Mesothelial cell of epicardium (in vitro differentiated cells): Measurements from ENCODE around the gene DENND1A. TPM values are rescaled to one million over a fixed set of nuclear protein-coding genes. Genes with fewer than 3 reads are reported as not detected.

Experiments used
- DNase-seq, 2 experiments: peaks; one replicate each; pipeline ENCODE4 v3.0.0; 2021; ENCODE audit warnings: low spot score in 2 of 2; ENCODE audit not compliant: unreplicated experiment in 2 of 2
- H3K27ac Mint-ChIP-seq: 2 replicates; pipeline ENCODE4 v1.8.0; 2021; ENCODE audit warnings: mixed read lengths
- H3K27me3 Mint-ChIP-seq: 2 replicates; pipeline ENCODE4 v1.8.0; 2021; ENCODE audit warnings: low read depth, mixed read lengths
- H3K36me3 Mint-ChIP-seq: 2 replicates; pipeline ENCODE4 v1.8.0; 2021; ENCODE audit warnings: mixed read lengths
- H3K4me1 Mint-ChIP-seq: 2 replicates; pipeline ENCODE4 v1.8.0; 2021; ENCODE audit warnings: mixed read lengths
- H3K4me3 Mint-ChIP-seq: 2 replicates; pipeline ENCODE4 v1.8.0; 2021; ENCODE audit warnings: mild to moderate bottlenecking, moderate library complexity, mixed read lengths
- H3K9me3 Mint-ChIP-seq: 2 replicates; pipeline ENCODE4 v1.8.0; 2021; ENCODE audit warnings: mixed read lengths
- total RNA-seq: library from RNA; stranded (reverse); gene quantifications from 3 replicates; pipeline ENCODE4 v1.2.1, GENCODE V29; 2021
- TF ChIP-seq, protein P1 (sequence below): fragments of 200-600 bp; sonication (generic); IDR thresholded peaks from one replicate; pipeline ENCODE4 v1.5.0; 2021; ENCODE audit warnings: antibody characterized with exemption; ENCODE audit not compliant: unreplicated experiment

DENND1A gene
- total RNA-seq, 1 donor from 2014 or later: 23.4 TPM

DNA sequence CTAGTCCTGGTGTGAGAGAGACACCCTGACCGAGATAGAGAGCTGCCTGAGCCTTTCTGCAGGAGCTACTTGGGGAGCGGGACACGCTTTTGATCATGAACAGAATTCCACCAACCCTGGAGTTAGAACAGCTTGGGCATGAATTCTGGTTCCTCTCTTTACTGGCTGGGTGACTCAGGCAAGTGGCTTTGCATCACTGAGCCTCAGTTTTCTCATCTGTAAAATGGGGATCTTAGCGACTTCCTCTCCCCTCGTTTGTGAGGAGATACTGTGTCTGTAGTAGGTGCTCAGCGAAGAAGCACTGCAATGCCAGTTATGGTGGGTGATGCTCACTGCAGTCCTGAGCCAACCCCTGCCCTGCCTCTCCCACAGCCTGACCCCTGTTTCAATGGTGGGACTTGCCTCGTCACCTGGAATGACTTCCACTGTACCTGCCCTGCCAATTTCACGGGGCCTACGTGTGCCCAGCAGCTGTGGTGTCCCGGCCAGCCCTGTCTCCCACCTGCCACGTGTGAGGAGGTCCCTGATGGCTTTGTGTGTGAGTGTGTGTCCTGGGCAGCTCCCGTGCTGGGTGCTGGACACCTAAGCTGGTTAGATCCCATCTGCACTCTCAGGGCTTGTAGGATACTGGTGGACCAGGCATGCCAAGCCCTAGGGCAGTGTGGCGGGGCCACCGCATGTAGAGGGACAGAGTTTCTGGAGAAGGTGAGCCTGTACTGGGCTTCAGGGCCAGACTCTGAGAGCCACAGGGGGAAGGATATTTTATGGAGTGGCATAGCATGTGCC lies 557.9 kb downstream of the DENND1A start:
- Mint-ChIP-seq H3K27me3 (peaks cover 3% of the 10 kb centered on the region), H3K27ac (no peak overlapping the region), H3K4me3 (no peak overlapping the region), H3K36me3 (peaks cover 7% of the 10 kb centered on the region), H3K4me1 (peaks cover 54% of the 10 kb centered on the region), H3K9me3 (no peaks in the 10 kb centered on the region)
- no peak for DNase-seq
- TF ChIP-seq, protein P1, sequence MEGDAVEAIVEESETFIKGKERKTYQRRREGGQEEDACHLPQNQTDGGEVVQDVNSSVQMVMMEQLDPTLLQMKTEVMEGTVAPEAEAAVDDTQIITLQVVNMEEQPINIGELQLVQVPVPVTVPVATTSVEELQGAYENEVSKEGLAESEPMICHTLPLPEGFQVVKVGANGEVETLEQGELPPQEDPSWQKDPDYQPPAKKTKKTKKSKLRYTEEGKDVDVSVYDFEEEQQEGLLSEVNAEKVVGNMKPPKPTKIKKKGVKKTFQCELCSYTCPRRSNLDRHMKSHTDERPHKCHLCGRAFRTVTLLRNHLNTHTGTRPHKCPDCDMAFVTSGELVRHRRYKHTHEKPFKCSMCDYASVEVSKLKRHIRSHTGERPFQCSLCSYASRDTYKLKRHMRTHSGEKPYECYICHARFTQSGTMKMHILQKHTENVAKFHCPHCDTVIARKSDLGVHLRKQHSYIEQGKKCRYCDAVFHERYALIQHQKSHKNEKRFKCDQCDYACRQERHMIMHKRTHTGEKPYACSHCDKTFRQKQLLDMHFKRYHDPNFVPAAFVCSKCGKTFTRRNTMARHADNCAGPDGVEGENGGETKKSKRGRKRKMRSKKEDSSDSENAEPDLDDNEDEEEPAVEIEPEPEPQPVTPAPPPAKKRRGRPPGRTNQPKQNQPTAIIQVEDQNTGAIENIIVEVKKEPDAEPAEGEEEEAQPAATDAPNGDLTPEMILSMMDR: no peak

DNA sequence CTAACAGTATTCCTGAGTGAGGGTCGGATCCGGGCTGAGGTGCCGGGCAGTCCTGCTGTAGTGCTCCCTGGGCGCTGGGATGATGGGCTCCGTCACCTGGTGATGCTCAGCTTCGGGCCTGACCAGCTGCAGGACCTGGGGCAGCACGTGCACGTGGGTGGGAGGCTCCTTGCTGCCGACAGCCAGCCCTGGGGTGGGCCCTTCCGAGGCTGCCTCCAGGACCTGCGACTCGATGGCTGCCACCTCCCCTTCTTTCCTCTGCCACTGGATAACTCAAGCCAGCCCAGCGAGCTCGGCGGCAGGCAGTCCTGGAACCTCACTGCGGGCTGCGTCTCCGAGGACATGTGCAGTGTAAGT lies 558.7 kb downstream of the DENND1A start:
- no peaks in the 10 kb centered on the region for H3K9me3 Mint-ChIP-seq
- no peak overlapping the region for H3K4me3 Mint-ChIP-seq
- peaks cover 7% of the 10 kb centered on the region for H3K36me3 Mint-ChIP-seq
- H3K27ac Mint-ChIP-seq: no peak overlapping the region
- peaks cover 3% of the 10 kb centered on the region for H3K27me3 Mint-ChIP-seq
- DNase-seq: no peak
- peaks cover 46% of the 10 kb centered on the region for H3K4me1 Mint-ChIP-seq
- TF ChIP-seq, protein P1: no peak

DNA sequence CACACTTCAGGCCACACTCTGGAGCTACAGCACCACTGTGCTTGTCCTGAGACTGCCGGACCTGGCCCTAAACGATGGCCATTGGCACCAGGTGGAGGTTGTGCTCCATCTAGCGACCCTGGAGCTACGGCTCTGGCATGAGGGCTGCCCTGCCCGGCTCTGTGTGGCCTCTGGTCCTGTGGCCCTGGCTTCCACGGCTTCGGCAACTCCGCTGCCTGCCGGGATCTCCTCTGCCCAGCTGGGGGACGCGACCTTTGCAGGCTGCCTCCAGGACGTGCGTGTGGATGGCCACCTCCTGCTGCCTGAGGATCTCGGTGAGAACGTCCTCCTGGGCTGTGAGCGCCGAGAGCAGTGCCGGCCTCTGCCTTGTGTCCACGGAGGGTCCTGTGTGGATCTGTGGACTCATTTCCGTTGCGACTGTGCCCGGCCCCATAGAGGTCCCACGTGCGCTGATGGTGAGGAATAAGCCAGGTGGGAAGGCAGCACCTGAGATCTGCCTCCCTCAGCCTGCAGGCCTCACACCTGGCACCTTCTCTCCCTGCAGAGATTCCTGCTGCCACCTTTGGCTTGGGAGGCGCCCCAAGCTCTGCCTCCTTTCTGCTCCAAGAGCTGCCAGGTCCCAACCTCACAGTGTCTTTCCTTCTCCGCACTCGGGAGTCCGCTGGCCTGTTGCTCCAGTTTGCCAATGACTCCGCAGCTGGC lies 559.2 kb downstream of the DENND1A start:
- H3K4me1 Mint-ChIP-seq: peaks cover 41% of the 10 kb centered on the region
- no peak overlapping the region for H3K27ac Mint-ChIP-seq
- H3K36me3 Mint-ChIP-seq: peaks cover 7% of the 10 kb centered on the region
- peaks cover 3% of the 10 kb centered on the region for H3K27me3 Mint-ChIP-seq
- no peak overlapping the region for H3K4me3 Mint-ChIP-seq
- H3K9me3 Mint-ChIP-seq: no peaks in the 10 kb centered on the region
- DNase-seq: no peak
- TF ChIP-seq, protein P1: no peak

DNA sequence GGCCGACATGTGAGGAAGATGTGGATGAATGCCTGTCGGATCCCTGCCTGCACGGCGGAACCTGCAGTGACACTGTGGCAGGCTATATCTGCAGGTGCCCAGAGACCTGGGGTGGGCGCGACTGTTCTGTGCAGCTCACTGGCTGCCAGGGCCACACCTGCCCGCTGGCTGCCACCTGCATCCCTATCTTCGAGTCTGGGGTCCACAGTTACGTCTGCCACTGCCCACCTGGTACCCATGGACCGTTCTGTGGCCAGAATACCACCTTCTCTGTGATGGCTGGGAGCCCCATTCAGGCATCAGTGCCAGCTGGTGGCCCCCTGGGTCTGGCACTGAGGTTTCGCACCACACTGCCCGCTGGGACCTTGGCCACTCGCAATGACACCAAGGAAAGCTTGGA lies 559.8 kb downstream of the DENND1A start:
- Mint-ChIP-seq H3K4me1 (peaks cover 40% of the 10 kb centered on the region), H3K9me3 (no peaks in the 10 kb centered on the region), H3K36me3 (peaks cover 7% of the 10 kb centered on the region), H3K27ac (no peak overlapping the region), H3K4me3 (no peak overlapping the region), H3K27me3 (peaks cover 3% of the 10 kb centered on the region)
- TF ChIP-seq, protein P1: no peak
- no peak for DNase-seq

DNA sequence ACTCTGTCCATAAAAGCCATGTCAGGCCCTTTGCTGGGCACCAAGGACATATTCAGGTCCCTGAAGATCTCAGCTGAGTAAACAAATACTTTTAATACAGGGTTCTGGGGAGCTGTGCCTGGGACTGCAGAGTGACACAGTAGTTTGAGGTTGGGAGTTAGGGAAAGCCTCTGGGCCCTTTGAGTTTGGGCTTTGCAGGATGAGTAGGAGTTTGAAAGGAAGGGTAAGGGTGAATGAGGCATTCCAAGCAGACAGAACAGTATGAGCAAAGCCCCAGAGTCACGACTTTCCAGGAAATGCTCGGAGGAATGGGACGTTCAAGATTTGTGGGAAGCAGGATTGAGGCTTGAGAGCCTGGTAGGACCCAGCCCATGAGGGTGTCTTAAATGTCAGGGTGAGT lies 560.6 kb downstream of the DENND1A start:
- Mint-ChIP-seq H3K9me3 (no peaks in the 10 kb centered on the region), H3K27ac (peak overlapping the region; percentile 59), H3K4me1 (peaks cover 37% of the 10 kb centered on the region), H3K36me3 (peaks cover 7% of the 10 kb centered on the region), H3K4me3 (no peak overlapping the region), H3K27me3 (peaks cover 3% of the 10 kb centered on the region)
- DNase-seq: no peak
- TF ChIP-seq, protein P1: no peak
